GM21526 (cell line): ENCODE measurements around the gene EPAS1.
A peak's percentile ranks its signal among the peaks of the same experiment; 100 is the strongest.

ENCODE experiments used
- ATAC-seq: cut with Tn5 transposase; IDR thresholded peaks from one replicate; pipeline ENCODE4 v1.9.1; 2021; ENCODE audit warnings: moderate library complexity; ENCODE audit not compliant: unreplicated experiment, low FRiP score

EPAS1 gene

DNA sequence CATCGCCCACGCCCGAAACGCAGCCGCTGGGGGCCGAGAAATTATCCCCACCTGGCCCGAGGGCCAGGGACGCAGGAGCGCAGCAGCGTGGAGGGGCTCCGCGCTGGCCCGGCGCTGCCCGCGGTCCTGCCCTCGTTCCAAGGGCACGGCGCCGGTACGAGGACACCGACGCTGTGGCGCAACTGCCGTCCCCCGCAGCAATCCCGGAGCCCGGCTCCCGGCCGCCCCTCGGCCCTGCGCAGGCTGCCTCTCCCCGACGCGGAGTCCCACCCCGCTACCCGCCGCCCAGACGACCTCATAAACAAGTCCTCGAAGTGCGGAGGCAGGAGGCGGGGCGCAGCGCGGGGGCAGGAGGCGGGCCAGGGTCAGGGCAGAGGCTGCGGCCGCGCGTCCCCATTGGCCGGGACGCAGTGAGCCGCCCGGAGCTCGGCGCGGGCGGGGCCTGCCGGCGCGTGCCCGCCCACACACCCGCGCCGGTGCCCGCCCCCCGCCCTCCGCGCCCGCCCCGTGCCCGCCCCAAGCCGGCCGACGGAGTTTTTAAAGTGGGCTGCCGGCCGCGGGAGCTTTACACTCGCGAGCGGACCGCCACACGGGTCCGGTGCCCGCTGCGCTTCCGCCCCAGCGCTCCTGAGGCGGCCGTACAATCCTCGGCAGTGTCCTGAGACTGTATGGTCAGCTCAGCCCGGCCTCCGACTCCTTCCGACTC, at the start of gene EPAS1:
Gene EPAS1, plus strand, starts transcription at position 568 of the 706 bp plus-strand sequence. CDS start 505 bp downstream, outside the sequence.
- ATAC-seq: peak; percentile 79

DNA sequence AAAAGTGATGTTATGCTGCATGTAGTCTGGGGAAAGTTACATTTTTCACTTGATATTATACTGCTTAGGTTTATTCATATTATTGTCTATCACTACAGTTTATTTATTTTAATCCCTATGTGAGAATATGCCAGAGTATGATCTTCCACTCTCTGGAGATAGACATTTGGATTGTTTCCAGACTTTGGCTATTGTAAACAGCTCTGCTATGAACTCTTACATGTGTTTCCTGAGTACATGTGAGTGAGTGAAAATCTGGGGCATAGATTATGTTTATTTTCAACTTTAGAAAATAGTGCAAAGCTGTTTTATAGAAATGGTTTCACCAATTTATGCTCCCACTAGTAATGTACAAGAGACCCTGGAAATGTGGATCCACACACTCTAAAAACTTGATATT, 49.0 kb upstream of the EPAS1 start:
- no peak for ATAC-seq

DNA sequence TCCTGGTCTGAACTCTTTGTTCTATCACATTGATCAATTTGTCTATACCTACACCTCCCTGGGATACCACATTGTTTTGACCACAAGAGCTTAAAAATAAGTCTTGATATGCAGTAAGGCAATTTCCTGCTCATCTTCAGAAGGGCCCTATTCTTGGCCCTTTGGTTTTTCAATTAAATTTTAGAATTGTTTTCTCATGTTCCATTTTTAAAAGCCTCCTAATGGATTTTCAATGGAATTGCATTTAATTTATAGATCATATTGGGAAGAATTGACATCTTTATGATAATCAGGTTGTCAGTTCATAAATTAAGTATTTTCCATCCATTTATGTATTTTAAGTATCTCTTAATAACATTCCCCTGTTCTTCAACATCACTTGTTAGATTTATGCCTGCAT, 47.6 kb upstream of the EPAS1 start:
- ATAC-seq: no peak

DNA sequence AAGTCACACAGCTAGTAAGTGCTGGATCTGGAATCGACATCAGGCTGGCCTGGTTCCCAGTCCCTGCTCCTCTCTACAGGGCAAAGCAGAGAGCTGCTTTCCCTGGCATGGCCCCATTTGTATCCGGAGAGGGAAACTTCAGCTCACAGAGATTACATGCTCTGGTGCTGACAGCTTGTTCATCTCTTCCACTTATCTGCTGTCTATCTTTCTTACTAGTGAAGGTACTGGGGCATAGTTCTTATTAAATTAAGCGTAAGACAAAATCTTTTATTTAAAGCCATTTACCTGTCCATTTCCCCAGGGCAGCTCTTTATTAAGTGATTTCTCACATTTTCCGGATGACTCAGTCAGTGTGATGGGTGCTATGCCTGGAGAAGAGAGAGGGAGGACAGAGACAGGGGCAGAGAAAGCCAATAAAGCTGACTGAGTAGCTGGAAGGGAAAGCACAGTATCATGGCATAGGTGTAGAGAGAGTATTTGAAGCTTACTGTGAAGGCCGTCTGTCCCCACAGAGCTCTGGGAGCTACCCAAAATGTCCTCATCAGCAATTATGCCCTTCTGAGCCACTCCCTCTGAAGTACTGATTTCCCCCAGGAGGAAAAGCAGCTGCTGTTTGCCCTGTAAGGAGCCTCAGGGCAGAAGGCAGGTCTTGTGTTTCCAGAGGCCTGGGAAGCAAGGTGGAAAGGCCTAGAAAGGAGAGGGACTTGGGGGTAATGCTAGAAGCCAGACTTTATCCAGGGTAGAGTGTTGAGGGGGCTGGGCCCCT, 44.1 kb upstream of the EPAS1 start:
- ATAC-seq: no peak

DNA sequence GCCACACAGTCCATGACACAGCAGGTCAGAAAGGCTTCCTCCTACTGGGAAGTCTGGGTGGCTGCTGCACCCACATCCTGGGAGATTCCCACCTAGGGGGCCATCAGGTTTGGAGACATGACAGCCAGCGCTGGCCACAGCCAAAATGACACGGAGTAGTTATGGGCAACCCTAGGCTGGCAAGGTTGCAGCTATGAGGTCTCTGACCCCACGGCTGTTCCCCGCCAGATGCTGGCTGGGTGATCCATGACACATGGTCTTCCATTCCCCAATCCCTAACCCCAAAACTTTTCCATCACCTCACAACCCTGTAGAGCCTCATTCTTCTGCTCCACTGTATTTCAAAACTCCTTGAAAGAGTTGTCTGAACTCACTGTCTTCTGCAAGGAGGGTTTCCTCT, 42.7 kb upstream of the EPAS1 start:
- ATAC-seq: no peak

DNA sequence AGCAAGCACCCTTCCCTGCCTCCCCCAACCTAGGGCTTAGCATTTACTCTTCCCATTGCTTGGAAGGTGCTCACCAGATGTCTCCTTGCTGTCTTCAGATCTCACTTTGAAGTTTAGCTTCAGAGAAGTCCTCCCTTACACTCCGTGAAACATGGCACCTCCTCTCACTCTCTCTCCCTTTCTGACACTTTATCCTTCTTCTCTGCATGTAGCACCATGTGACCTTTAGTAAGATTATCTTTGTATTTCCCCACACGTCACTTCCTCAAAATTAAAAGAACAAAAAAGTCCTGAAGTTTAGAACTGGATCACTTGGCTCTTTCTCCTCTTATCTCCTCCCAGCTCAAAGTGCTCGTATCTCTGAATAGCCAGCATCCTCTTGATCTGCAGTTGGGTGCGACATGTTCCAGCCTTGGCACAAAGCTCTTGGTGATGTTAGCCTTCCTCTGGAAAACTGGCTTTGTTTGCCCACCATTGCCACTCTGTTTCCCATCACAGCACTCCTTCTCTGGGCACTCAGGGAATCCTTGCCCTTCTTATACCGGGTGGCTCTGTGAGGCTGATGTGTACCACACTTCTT, 40.6 kb upstream of the EPAS1 start:
- no peak for ATAC-seq

DNA sequence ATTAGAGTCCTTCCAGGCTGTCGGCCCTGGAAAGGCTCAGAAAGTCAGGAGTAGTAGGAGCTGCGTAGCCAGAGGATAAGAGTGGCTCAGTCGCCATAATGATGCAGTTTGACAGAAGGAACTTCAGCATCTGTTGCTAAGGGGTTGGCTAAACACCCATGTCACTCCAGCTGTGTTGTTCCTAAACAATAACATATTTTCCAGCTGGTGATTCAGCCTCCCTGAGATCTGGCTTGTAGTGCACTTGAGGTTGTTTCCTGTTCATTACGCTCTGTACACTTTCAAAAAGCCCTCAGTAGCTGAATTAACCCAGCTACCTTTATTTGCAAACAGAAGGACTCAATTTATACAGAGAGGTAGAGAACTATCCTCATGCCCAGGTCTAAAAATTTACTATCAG, 39.7 kb upstream of the EPAS1 start:
- ATAC-seq: no peak

DNA sequence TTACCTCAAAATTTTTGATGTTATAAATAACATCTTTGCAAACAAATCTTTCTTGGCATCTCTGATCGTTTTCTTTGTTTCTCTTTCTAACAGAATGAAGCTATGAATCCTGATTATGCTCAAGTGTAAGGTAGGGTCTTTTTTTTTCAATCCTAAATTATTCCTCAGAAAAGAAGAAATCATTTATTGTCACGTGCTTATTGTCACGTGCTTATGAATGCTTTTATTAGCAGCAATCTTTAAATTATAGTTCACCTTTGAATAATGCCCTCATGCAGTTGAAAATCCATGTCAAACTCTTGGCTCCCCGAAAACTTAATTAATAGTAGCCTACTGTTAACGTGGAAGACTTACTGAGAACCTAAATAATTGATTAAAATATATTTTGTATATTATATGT, 39.2 kb upstream of the EPAS1 start:
- no peak for ATAC-seq

DNA sequence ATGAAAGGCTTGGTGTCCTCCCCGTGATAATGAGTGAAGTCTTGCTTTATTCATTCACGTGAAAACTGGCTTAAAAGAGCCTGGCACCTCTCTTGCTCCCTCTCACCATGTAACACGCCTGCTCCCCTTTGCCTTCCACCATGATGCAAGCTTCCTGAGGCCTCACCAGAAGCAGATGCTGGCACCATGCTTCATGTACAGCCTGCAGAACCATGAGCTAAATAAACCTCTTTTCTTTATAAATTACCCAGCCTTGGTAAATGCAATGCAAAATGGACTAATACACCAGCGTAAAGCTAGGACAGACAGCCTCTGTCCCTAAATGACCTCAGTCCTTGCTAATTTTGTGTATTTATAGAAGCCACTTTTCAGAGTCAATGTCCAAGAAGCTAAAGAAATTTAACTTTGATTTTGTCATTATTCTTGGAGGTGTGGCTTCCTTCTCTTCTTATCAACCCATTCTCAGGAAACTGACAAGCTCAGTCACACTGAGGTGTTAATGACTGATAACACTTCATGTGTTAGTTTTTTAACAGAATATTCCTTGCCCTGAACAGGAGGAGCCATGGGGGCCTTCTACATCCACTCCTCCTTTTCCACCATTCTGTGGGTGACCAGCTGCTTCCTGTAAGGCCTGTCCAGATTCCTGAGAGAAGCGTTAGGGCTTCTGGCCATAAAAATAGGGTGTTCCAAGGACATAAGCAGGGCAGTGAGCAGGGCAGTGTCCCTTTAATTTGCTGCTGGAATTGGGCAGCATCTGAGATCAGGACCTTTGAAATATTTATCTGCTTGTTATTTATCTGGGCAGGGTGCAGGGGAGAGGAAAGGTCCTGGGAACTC, 38.0 kb upstream of the EPAS1 start:
- no peak for ATAC-seq

DNA sequence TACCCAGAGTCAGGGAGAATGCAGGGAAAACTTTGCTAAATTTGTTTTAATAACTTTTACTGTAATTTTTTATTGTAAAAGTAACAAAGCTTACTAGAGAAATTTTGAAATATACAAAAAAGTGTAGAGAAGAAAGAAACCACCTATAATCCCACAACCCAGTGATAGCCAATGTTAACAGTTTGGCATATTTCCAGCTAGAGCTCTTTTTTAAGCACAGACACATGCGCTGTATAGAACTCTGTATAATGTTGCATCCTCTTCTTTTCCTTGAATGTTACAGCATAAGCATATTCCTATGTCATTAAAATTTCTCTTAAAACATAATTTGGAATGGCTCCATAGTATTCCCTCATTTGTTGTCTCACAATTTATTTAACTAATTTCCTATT, 37.4 kb upstream of the EPAS1 start:
- ATAC-seq: no peak

DNA sequence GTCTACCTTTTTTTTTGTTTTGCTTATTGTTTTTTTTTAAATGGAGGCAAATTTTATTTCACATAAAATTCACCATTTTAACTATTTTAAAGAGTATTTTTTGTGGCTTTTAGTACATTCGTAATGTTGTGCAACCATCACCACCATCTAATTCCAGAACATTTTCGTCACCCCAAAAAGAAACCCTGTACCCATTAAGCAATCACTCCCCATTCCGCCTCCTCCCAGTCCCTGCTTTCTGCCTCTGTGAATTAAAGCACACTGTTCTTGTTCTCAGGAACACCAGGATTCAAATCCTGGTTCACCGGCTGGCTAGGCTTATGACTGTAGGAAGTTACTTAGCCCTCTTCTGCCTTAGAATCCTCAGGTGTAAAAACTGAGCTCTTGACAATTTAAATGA, 36.9 kb upstream of the EPAS1 start:
- no peak for ATAC-seq

DNA sequence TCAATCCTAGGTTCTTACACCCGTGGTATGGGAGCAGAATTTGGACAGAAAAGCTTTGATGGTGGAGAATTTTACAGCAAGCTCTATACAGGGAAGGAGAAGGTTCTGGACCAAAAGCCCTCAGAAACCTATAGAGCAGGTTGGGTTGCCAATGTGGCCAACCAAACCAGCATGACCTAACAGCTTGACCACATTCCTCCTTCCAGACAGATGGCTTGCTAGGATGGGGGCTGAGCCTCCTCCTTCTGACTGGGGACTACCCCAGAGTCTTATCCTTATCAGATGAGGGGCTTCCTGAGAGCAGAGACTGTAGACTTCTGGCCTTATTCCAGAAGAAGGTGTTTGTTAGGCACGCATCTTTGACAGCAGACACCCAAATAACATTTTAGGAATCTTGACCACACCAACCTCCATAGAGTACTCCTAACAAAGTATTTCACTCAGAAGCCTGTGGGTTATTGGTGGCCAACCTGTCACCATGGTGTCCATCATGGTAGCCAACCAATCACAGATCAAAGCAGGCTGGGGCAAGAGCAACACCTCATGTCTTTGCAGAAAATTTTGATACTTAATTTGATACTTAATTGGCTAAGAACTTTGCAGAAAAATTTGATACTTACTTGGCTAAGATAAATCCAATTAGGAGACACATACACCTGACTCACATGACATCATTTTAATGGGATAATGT, 34.8 kb upstream of the EPAS1 start:
- no peak for ATAC-seq

DNA sequence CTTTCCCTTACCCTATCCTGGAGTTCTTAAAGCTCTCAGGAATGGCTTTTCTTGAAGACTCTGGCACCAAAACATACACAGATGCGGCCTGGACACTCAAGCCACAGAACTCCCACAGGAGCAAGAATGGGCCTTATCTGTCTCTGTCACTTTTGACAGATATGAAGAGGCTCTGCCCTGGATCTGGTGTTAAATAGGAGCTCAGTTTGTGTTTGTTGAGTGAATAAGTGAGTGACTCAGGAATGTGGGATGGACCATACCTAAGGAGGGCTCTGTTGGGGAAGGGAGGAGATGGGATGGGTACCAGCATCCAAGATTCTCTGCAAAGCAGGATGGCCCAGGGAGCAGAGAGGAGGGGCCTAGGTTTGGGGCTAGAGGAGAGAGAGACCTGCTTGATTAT, 33.9 kb upstream of the EPAS1 start:
- no peak for ATAC-seq

DNA sequence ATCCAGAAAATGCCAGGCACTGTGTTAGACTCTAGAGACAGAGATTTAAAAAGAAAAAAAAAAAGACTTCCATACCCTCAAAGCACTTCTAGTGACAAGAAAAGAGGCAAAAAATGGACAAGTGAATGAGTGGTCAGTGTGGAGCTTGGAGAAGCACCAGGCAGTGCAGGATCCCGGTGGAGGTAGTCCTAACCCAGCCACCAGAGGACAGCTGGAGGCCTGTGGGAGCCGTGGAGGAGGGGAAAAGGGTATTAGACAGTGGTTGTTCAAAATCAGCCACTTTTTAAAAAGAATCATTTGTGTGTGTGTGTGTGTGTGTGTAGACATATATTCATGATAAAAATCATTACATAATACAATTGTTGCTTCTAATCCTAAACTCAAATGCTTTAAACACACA, 32.8 kb upstream of the EPAS1 start:
- no peak for ATAC-seq

DNA sequence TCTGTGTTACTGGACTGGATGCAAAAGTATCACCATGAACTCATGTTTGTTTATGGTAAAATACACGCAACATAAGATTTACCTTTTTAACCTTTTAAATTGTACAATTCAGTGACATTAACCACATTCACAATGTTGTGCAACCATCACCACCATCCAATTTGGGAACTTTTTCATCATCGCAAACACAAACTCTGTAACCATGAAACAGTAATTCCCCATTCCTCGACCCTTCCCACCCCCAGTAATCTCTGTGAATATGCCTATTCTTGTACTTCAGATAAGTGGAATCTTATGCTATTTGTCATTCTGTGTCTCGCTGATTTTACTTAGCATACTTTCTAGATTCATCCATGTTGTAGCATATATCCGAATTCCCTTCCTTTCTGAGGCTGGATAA, 31.1 kb upstream of the EPAS1 start:
- no peak for ATAC-seq

DNA sequence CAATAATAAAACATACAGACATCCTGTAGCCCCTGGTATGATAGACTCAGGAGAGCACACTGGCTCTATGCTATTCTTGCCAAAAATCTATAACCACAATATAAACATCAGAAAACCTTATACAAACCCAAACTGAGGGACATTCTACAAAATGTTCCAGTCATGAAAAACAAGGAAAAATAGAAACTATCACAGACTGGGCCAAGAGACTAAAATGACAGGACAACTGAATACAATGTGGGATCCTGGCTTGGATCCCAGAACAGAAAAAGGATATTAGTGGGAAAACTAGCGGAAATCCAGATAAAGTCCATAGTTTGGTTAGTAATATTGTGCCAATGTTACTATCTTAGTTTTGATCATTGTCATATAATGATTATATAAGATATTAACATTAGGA, 29.6 kb upstream of the EPAS1 start:
- ATAC-seq: no peak

DNA sequence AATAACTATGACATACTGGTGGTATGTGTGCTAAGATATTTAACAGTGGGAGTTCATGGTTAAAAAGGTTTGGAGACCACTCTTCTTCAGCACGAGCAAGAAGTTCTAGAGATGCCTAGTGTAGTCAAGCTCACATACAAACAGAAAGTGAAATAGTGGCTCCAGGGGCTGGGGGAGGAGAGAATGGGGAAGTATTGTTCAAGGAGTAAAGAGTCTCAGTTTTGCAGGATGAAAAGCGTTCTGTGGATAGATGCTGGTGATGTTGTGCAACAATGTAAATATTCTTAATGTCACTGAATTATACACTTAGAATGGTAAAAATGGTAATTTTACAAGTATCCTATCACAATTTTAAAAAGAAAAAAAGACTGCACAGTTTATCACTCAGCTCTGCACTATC, 29.0 kb upstream of the EPAS1 start:
- ATAC-seq: no peak

DNA sequence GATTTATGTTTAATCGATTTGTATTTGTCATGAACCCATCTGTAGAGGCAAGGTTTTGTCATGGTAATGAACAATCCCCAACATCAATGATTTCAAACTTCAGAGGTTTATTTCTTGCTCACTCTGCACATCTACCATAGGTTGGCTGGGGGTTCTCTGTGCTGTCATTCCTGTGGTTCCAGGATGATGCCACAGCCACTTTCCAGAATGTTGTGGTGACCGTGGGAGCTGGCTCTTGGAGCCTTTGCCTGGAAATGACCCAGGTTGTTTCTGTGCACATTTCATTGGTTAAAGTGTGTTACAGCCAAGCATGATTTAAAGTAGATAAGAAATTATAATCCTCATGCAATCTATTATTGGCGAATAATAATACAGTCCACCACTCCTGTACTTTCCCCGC, 28.2 kb upstream of the EPAS1 start:
- no peak for ATAC-seq

DNA sequence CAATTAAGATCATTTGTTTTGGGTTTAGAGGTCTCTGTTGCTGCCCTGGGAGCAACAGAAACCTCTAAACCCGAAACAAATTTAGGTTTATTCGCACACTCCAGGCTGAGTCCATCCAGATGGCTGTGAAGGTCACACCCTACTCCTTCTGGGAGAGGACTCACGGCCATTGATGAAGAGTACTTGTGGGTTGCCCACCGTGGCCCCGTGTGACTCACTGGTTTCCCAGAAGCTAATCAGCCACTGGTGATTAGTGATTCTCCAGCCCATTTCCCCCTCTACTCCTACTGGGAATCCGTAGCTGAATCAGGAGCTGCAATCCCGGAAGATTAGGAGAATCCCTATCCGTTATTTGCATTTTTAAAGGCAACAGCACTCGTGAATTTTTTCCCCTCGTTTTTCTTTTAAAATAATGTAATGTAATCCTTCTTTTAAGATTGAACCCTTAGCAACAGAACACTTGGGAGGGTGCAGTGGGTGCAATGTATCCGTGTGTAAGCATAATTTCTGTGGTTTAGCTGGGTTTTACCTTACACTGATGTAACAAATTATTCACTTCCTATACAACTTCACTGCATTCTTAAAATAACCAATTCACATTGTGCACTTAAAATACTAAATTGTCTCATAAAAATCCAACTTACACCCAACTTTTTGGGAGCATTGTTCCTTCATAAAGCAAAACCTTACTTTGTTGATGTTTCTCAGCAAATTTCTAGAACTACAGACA, 27.5 kb upstream of the EPAS1 start:
- no peak for ATAC-seq

DNA sequence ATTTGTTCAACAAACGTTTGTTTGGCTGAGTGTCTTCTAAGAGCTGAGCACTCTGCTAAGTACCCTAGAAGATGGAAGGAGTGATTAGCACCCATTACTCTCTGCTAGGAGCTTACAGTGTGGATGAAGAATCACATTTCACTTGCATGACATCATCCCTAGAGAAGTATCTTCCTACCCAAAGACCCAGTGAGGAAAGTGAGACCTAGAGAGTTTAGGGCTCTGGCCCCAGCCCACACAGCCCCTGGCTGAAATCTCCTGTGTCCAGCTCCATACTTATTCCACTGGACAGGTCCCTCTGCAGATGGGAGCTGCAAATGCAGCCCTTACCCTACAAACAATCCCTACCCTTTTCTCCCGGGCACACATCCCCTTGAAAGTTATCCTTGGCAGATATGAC, 26.8 kb upstream of the EPAS1 start:
- ATAC-seq: no peak
